WTC11 (cell line): ENCODE results near the gene PLP2.

Experiments
- CREB1 ChIP-seq: sonication (generic); formaldehyde crosslinking; IDR thresholded peaks from 2 replicates; pipeline ENCODE4 v1.8.0; 2023; ENCODE audit warnings: mild to moderate bottlenecking, missing genetic modification reagents
- CTCF ChIP-seq: fragments of 200-600 bp; IDR thresholded peaks from 2 replicates; pipeline ENCODE4 v1.8.0; 2022; ENCODE audit warnings: antibody characterized with exemption
- ERG ChIP-seq: fragments of 250-450 bp; sonication (Bioruptor Pico); IDR thresholded peaks from 2 replicates; pipeline ENCODE4 v1.8.0; 2021; ENCODE audit warnings: mild to moderate bottlenecking
- ETV6 ChIP-seq: sonication (generic); formaldehyde crosslinking; IDR thresholded peaks from 2 replicates; pipeline ENCODE4 v1.8.1; 2022; ENCODE audit warnings: mild to moderate bottlenecking, missing genetic modification reagents
- FOXK1 ChIP-seq: sonication (generic); formaldehyde crosslinking; IDR thresholded peaks from 2 replicates; pipeline ENCODE4 v1.8.0; 2022; ENCODE audit warnings: mild to moderate bottlenecking, moderate library complexity, missing genetic modification reagents
- MAX ChIP-seq: sonication (generic); formaldehyde crosslinking; IDR thresholded peaks from 2 replicates; pipeline ENCODE4 v1.8.0; 2022; ENCODE audit warnings: mild to moderate bottlenecking, missing genetic modification reagents
- NFYB ChIP-seq: sonication (generic); formaldehyde crosslinking; conservative IDR thresholded peaks from 2 replicates; pipeline ENCODE4 v1.8.0; 2022; ENCODE audit warnings: low read depth, missing genetic modification reagents
- NR2C2 ChIP-seq: sonication (generic); formaldehyde crosslinking; IDR thresholded peaks from 2 replicates; pipeline ENCODE4 v1.8.0; 2022; ENCODE audit warnings: mild to moderate bottlenecking, missing genetic modification reagents
- PREB ChIP-seq: sonication (generic); formaldehyde crosslinking; IDR thresholded peaks from 2 replicates; pipeline ENCODE4 v1.8.1; 2022; ENCODE audit warnings: mild to moderate bottlenecking, missing genetic modification reagents, moderate library complexity, borderline replicate concordance
- RELA ChIP-seq: sonication (generic); formaldehyde crosslinking; IDR thresholded peaks from 2 replicates; pipeline ENCODE4 v1.8.1; 2022; ENCODE audit warnings: missing genetic modification reagents, mild to moderate bottlenecking, borderline replicate concordance
- TEAD4 ChIP-seq: sonication (generic); formaldehyde crosslinking; IDR thresholded peaks from 2 replicates; pipeline ENCODE4 v1.8.0; 2022; ENCODE audit warnings: mild to moderate bottlenecking, missing genetic modification reagents
- ZSCAN18 ChIP-seq: fragments of 250-450 bp; sonication (Bioruptor Pico); IDR thresholded peaks from 2 replicates; pipeline ENCODE4 v2.1.2; 2022; ENCODE audit warnings: mild to moderate bottlenecking, moderate library complexity

- no peak for TF ChIP-seq CTCF
- TF ChIP-seq ETV6 (CRISPR knock-in tag), result no peak
- TF ChIP-seq ZSCAN18 (CRISPR knock-in tag), result no peak
- TF ChIP-seq RELA (CRISPR knock-in tag), result no peak
- TF ChIP-seq MAX, result no peak
- no peak for TF ChIP-seq PREB (CRISPR knock-in tag)
- no peak for TF ChIP-seq NR2C2
- TF ChIP-seq CREB1, result no peak
- no peak for TF ChIP-seq NFYB
- no peak for TF ChIP-seq FOXK1
- no peak for TF ChIP-seq TEAD4 (CRISPR knock-in tag)
- TF ChIP-seq ERG (CRISPR knock-in tag), result no peak
These were observed 14.5 kb upstream of the PLP2 start for GRCh38 chrX:49157194-49157593.
